Measurements from ENCODE around the gene HMX1.
A peak's percentile ranks its signal among the peaks of the same experiment; 100 is the strongest.

The HMX1 gene

DNA sequence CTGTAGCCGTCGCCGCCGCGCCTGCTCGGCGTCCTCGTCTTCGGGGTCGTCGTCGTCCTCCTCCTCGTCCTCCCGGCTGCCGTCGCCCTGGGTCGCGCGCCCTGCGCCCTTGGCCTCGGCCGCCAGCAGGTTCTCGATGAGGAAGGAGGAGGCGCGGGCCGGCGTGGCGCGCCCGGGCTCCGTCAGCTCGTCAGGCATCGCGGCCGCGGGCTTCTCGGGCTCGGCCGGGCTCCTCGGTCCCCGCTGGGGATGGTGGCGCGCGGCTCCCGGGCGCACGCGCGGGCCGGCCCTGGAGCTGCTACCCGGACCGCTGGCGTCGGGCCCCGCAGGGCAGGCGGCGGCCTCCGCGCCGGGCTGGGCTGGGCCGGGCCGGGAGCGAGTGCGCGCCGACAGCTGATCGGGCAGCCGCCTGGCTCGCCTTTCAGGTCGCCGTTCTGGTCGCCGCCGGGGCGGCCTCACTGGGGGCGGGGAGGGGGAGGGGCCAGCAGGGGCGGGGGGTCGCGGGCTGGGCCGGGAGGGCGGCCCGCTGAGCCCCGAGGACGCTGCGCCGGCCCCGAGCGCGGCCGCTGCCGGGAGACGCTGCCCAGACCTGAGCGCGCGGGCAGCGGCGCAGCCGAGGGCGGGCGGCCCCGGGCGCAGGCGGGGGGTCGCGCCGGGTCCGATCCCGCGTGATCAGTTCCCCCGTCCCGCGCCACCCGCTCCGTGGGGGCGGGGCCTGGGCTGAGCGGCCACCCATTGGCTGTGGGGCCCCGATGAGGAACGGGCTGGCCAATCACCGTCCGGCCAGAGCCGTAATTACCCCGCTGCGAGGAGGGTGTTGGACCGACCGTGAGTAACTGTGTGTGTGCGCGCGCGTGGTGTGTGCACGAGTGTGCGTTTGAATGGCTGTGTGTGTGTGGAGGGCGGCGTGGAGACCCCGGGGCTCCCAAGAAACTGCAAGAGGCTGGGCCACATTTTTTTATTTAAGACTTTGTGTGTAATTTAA, at the start of gene HMX1:
Gene HMX1 (minus strand): TSS at position 423 of the 985 bp plus-strand sequence. CDS start 225 bp downstream, at position 198.
- DNase-seq = no peak

GRCh38 chr4:8920969-8921368, 49.3 kb upstream of the HMX1 start:
- no peak for DNase-seq

DNA sequence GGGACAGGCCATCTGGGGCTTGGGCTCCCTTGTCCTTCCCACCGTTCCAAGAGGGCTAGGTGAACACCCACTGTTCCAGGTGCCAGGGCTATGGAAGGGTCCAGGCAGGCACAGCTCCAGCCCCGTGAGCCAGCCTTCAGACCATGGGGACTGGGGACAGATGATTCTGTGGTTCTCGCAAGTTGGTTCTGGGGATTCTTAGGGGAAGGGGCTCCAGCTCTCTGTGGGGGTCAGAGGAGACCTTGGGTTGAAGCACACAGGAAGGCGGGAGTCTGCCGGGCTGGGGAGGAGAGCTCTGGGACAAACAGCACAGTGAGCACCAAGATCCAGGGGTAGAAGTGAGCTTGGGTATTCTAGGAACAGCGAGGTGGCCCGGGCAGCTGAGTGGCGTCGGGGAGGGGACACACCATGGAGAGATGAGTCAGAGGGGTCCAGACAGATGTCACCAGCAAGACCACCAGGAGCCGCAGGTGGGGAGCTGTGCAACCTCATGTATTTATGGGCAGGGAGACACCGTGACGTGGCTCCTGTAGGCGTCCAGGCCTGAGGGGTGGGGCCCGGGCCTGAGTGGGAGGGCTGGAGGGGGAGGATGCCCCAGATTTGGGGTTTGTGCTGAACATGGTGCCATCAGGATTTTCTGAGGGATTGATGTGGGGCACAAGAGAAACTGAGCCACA, 48.8 kb upstream of the HMX1 start:
- no peak for DNase-seq

- DNase-seq = no peak
Observed at GRCh38 chr4:8919651-8920288, 48.1 kb upstream of the HMX1 start.

GRCh38 chr4:8917868-8918783, 46.5 kb upstream of the HMX1 start:
- peak; percentile 24 for DNase-seq

- DNase-seq = no peak
Observed at GRCh38 chr4:8917321-8917811, 45.7 kb upstream of the HMX1 start.

- DNase-seq = no peak
Observed at GRCh38 chr4:8916906-8917305, 45.3 kb upstream of the HMX1 start.

DNA sequence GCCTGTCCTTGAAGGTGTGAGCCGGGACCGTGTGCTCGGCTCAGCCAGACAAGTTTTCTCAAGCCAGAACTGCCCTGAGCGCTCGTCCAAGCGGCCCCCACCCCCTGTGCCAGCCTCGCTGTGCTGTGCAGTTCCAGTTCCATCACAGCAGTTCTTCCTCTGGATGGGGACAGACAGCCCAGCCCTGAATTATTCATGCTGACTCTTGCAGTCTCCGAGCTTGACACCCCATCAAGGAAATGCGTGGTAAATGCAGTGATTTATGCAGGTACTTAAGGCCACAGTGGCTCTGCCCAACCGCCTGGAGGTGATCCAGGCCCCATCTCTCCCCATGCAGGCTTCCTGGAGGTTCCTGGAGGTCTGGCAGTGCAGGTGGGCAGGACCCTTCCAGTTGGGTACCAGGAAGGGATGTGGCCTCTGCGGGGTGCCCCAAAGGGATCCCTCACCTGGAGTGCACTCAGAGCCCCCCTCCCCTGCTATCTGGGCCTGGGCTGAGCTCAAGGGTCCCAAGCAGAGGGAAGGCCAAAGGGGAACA, 44.8 kb upstream of the HMX1 start:
- DNase-seq = no peak

GRCh38 chr4:8915201-8916200, 43.9 kb upstream of the HMX1 start:
- no peak for DNase-seq

GRCh38 chr4:8914461-8915171, 43.0 kb upstream of the HMX1 start:
- no peak for DNase-seq

DNA sequence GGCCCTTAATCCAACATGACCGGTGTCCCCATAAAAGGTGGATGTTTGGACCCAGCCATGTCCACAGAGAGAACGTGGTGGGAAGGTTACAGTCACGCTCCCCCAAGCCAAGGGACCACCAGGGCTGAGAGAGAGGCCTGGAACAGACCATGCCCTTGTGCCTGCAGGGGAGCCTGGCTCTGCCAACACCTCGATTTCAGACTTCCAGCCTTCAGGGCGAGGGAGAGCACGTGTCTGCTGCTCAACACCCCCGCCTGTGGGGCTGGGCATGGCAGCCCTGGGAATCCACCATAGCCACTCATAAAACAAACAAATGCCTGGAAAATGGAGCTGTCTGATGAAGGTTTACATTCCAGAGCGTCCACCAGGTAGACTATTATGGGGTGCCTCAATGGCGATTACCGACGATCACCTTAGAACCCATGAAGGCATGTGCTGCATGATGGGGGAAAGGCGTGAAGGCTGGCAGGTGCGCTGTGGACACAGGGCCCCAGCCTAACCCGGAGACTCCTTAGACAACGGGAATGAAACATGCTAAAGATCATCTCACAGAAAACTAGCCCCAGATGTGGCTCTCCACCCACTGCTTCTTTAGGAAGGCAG, 42.3 kb upstream of the HMX1 start:
- DNase-seq = no peak

GRCh38 chr4:8913121-8913857, 41.6 kb upstream of the HMX1 start:
- DNase-seq = no peak

DNA sequence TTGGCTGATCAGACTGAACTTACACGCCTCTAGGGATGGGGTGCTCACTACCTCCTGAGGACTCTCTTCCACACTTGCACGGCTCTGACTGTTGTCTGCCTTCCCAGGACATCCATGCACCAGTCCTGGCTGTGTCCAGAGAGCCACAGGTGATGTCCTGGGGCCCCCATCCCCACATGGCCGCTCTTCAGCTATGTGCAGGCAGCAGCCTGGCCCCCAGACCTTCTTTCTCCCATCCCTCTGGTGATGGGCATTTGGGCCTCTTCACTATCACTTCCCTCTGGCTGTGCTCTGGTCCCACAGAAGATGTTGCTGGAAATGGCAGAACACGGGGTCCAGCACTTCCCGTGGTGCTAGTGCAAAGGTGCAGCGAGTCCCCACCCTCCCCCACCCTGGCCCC, 40.9 kb upstream of the HMX1 start:
- no peak for DNase-seq

DNA sequence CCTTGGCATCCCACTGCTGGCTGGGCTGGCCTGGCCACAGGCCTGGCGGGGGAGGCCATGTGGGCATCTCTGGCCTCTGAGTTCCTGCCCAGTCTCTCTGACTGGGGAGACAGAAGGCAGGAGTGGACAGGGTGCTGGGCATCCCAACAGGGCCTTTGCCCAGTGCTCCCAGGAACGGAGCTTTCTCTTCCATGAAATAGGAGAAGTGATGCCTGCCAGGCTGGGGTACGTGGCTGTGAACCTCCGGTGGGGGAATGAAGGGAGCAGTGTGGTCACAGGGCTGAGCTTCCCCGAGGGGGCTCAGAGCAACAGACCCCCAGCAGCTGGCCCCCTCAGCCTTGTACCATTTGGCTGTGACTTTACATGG, 40.4 kb upstream of the HMX1 start:
- DNase-seq = no peak

GRCh38 chr4:8911316-8912088, 39.9 kb upstream of the HMX1 start:
- DNase-seq = peak; percentile 20

DNA sequence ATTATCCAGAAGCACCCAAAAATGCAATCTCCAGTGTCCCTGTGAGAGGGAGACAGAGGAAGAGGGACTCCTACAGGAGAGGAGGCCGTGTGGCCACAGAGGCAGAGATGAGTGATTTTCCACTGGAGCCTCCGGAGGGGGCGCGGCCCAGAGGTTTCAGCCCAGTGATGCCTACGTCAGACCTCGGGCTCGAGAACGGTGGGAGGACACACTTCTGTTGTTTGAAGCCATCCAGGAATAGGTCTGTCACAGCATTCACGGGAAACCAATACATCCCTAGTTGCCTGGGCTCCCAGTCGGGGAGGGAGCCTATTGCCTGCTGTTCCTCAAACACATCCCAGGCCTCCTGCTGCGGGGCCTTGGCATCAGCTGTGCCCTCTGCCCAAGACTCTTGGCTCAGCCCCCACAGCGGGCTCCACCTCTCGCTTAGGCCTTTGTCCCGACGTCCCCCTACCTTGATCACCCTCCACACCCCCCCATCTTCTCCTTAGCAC, 39.2 kb upstream of the HMX1 start:
- DNase-seq = no peak

- no peak for DNase-seq
Observed at GRCh38 chr4:8910100-8910821, 38.6 kb upstream of the HMX1 start.

All from NCI-H226 (cell line).